Neural cell (in vitro differentiated cells): ENCODE results near the gene PRKAR1B. TPM values are rescaled to one million over a fixed set of nuclear protein-coding genes. Genes with fewer than 3 reads are reported as not detected.
"Not testable (repeated sequence)": the region's sequence is repeated elsewhere in the genome, so short reads cannot be mapped to it uniquely, and the experiment has no call there.

Source experiments
- H2AFZ ChIP-seq: fragments of 200-600, 300-800 bp; sonication (generic), shearing (Covaris generic); 2 replicates; pipeline ENCODE4 v1.6.0; 2014; ENCODE audit warnings: low read depth, mild to moderate bottlenecking, antibody characterized with exemption, low read length, moderate library complexity
- H3F3A ChIP-seq: fragments of 200-600 bp; shearing (Covaris generic); 2 replicates; pipeline ENCODE4 v1.6.1; 2016; ENCODE audit warnings: mild to moderate bottlenecking, moderate library complexity, mixed read lengths, antibody characterized with exemption, low read length; ENCODE audit not compliant: insufficient read depth, poor library complexity, severe bottlenecking
- H3K27ac ChIP-seq: fragments of 200-600, 300-800 bp; sonication (generic), shearing (Covaris generic); 2 replicates; pipeline ENCODE4 v1.5.1; 2014; ENCODE audit warnings: mild to moderate bottlenecking, low read length, moderate library complexity
- H3K27me3 ChIP-seq: fragments of 300-800, 200-600 bp; sonication (generic), shearing (Covaris generic); 2 replicates; pipeline ENCODE4 v1.6.0; 2014; ENCODE audit warnings: mild to moderate bottlenecking, low read depth, low read length, moderate library complexity; ENCODE audit not compliant: insufficient read depth
- H3K36me3 ChIP-seq: fragments of 300-800, 200-600 bp; sonication (generic), shearing (Covaris generic); 2 replicates; pipeline ENCODE4 v1.5.1; 2014; ENCODE audit warnings: mild to moderate bottlenecking, antibody characterized with exemption, low read length, moderate library complexity; ENCODE audit not compliant: insufficient read depth
- H3K4me2 ChIP-seq: fragments of 300-800, 200-600 bp; sonication (generic), shearing (Covaris generic); 2 replicates; pipeline ENCODE4 v1.6.0; 2014; ENCODE audit warnings: mild to moderate bottlenecking, low read length
- H3K4me3 ChIP-seq: fragments of 300-800, 200-600 bp; sonication (generic), shearing (Covaris generic); 2 replicates; pipeline ENCODE4 v1.5.1; 2014; ENCODE audit warnings: mild to moderate bottlenecking, low read length, moderate library complexity
- H3K79me2 ChIP-seq: fragments of 200-600 bp; shearing (Covaris generic); replicated peaks from 2 replicates; pipeline ENCODE4 v1.6.0; 2014; ENCODE audit warnings: mild to moderate bottlenecking, low read length, moderate library complexity; ENCODE audit not compliant: insufficient read depth
- H3K9ac ChIP-seq: fragments of 300-800, 200-600 bp; sonication (generic), shearing (Covaris generic); 2 replicates; pipeline ENCODE4 v1.6.1; 2016; ENCODE audit warnings: mild to moderate bottlenecking, low read length, mixed read lengths
- H3K9me2 ChIP-seq: fragments of 200-600 bp; shearing (Covaris generic); 2 replicates; pipeline ENCODE4 v1.6.1; 2016; ENCODE audit warnings: mild to moderate bottlenecking, low read length, mixed read lengths; ENCODE audit not compliant: insufficient read depth
- H3K9me3 ChIP-seq: fragments of 200-600, 300-800 bp; sonication (generic), shearing (Covaris generic); 2 replicates; pipeline ENCODE4 v1.6.1; 2016; ENCODE audit warnings: mild to moderate bottlenecking, mixed run types, low read length, moderate library complexity, mixed read lengths
- H4K20me1 ChIP-seq: fragments of 200-600 bp; shearing (Covaris generic); 2 replicates; pipeline ENCODE4 v1.6.1; 2016; ENCODE audit warnings: mild to moderate bottlenecking, mixed run types; ENCODE audit not compliant: insufficient read depth
- CTCF ChIP-seq: fragments of 450-650 bp; IDR thresholded peaks from 2 replicates; pipeline ENCODE4 v1.5.1; 2014; ENCODE audit warnings: antibody characterized with exemption, mild to moderate bottlenecking, moderate library complexity; ENCODE audit not compliant: poor library complexity, severe bottlenecking
- EP300 ChIP-seq: fragments of 450-650 bp; conservative IDR thresholded peaks from 2 replicates; pipeline ENCODE4 v1.6.1; 2014; ENCODE audit warnings: antibody characterized with exemption, mild to moderate bottlenecking, moderate library complexity; ENCODE audit not compliant: poor library complexity, severe bottlenecking
- EZH2 ChIP-seq: fragments of 200-600, 300-800 bp; shearing (Covaris generic), sonication (generic); IDR thresholded peaks from 2 replicates; pipeline ENCODE4 v1.6.1; 2014; ENCODE audit warnings: antibody characterized with exemption, low read length, borderline replicate concordance, mild to moderate bottlenecking; ENCODE audit not compliant: insufficient read depth, poor library complexity, severe bottlenecking
- MXI1 ChIP-seq: fragments of 450-650 bp; conservative IDR thresholded peaks from 2 replicates; pipeline ENCODE4 v1.6.1; 2014; ENCODE audit warnings: antibody characterized with exemption, mild to moderate bottlenecking; ENCODE audit not compliant: poor library complexity, severe bottlenecking
- POLR2AphosphoS5 ChIP-seq: IDR thresholded peaks from 2 replicates; pipeline ENCODE4 v1.6.1; 2012
- RAD21 ChIP-seq: fragments of 450-650 bp; conservative IDR thresholded peaks from 2 replicates; pipeline ENCODE4 v1.6.1; 2014; ENCODE audit warnings: antibody characterized with exemption, mild to moderate bottlenecking, moderate library complexity
- SMC3 ChIP-seq: fragments of 450-650 bp; conservative IDR thresholded peaks from 2 replicates; pipeline ENCODE4 v1.6.1; 2014; ENCODE audit warnings: antibody characterized with exemption, mild to moderate bottlenecking, moderate library complexity; ENCODE audit not compliant: poor library complexity
- TAF1 ChIP-seq: IDR thresholded peaks from 2 replicates; pipeline ENCODE4 v1.6.1; 2012; ENCODE audit warnings: low read depth
- polyA plus RNA-seq: library from polyadenylated mRNA; depleted of rRNA; stranded (reverse); fragments of >200 nt; gene quantifications from 2 replicates; pipeline ENCODE4 v1.2.3, GENCODE V29; 2014
- TF ChIP-seq, protein P1 (sequence below): IDR thresholded peaks from 2 replicates; pipeline ENCODE4 v1.6.1; 2012; ENCODE audit warnings: borderline replicate concordance

Gene PRKAR1B
- polyA plus RNA-seq, 1 donor from 2014 or later = 38.6 TPM

GRCh38 chr7:613442-614140 is 113.5 kb downstream of the PRKAR1B start:
- H3K4me3 ChIP-seq = no peak overlapping the region
- no peaks in the 10 kb centered on the region for H3K9me3 ChIP-seq
- TF ChIP-seq POLR2AphosphoS5 (no peak), MXI1 (no peak), CTCF (no peak), EZH2 (no peak), SMC3 (no peak)
- no peaks in the 10 kb centered on the region for H4K20me1 ChIP-seq
- H3F3A ChIP-seq = no peaks in the 10 kb centered on the region
- H3K79me2 ChIP-seq = no peaks in the 10 kb centered on the region
- H3K36me3 ChIP-seq = no peaks in the 10 kb centered on the region
- H2AFZ ChIP-seq = no peak overlapping the region
- no peaks in the 10 kb centered on the region for H3K27me3 ChIP-seq
- H3K9me2 ChIP-seq = no peaks in the 10 kb centered on the region
- H3K9ac ChIP-seq = no peak overlapping the region
- H3K4me2 ChIP-seq = no peak overlapping the region
- H3K27ac ChIP-seq = no peak overlapping the region

DNA sequence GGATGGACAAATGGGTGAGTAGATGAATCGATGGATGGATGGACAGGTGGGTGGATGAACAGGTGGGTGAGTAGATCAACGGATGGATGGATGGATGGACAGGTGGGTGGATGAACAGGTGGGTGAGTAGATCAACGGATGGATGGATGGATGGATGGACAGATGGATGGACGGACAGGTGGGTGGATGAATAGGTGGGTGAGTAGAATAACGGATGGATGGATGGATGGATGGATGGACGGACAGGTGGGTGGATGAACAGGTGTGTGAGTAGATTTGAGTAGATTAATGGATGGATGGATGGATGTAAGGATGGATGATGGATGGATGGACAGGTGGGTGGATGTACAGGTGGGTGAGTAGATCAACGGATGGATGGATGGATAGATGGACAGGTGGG is 115.2 kb downstream of the PRKAR1B start:
- H3F3A ChIP-seq, H3K27ac ChIP-seq, H4K20me1 ChIP-seq, H3K79me2 ChIP-seq, H3K4me2 ChIP-seq, H2AFZ ChIP-seq, H3K9ac ChIP-seq, H3K9me2 ChIP-seq, H3K27me3 ChIP-seq, H3K4me3 ChIP-seq, H3K36me3 ChIP-seq, H3K9me3 ChIP-seq: not testable (repeated sequence)

DNA sequence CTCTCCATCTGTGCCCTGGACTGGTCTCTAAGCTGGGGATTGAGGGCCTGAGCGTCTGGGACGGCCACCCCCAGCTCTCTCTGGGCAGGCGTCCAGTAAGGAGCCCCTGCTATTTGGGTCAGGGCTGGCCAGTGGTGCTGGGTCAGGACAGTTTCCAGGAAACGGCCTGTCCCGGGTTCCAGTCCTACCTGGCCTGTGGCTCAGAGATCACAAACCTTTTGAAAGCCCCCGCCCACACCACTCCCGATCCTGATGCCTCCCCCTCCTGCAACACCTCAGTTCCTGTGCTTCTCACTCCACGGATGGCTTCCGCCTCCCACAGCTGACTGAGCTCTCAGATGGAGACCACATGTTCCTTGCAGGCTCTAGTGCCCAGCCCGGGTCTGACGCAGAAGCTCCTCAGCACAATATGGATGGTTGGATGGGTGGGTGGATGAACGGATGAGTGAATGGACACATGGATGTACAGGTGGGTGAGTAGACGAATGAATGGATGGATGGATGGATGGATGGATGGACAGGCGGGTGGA is 115.7 kb downstream of the PRKAR1B start:
- no peak overlapping the region for H2AFZ ChIP-seq

More for the DNA sequence above, 115.7 kb downstream of the PRKAR1B start:
- Histone ChIP-seq H3K36me3 (no peaks in the 10 kb centered on the region), H3K4me2 (no peak overlapping the region), H4K20me1 (no peaks in the 10 kb centered on the region), H3K79me2 (no peaks in the 10 kb centered on the region), H3F3A (no peaks in the 10 kb centered on the region), H3K9me2 (no peaks in the 10 kb centered on the region), H3K9me3 (no peaks in the 10 kb centered on the region), H3K27ac (no peak overlapping the region), H3K9ac (no peak overlapping the region), H3K4me3 (no peak overlapping the region), H3K27me3 (no peaks in the 10 kb centered on the region)
- TF ChIP-seq SMC3 (no peak), POLR2AphosphoS5 (no peak), CTCF (no peak), TAF1 (no peak), MXI1 (no peak), EZH2 (no peak), RAD21 (no peak), EP300 (no peak)
- TF ChIP-seq, protein P1, sequence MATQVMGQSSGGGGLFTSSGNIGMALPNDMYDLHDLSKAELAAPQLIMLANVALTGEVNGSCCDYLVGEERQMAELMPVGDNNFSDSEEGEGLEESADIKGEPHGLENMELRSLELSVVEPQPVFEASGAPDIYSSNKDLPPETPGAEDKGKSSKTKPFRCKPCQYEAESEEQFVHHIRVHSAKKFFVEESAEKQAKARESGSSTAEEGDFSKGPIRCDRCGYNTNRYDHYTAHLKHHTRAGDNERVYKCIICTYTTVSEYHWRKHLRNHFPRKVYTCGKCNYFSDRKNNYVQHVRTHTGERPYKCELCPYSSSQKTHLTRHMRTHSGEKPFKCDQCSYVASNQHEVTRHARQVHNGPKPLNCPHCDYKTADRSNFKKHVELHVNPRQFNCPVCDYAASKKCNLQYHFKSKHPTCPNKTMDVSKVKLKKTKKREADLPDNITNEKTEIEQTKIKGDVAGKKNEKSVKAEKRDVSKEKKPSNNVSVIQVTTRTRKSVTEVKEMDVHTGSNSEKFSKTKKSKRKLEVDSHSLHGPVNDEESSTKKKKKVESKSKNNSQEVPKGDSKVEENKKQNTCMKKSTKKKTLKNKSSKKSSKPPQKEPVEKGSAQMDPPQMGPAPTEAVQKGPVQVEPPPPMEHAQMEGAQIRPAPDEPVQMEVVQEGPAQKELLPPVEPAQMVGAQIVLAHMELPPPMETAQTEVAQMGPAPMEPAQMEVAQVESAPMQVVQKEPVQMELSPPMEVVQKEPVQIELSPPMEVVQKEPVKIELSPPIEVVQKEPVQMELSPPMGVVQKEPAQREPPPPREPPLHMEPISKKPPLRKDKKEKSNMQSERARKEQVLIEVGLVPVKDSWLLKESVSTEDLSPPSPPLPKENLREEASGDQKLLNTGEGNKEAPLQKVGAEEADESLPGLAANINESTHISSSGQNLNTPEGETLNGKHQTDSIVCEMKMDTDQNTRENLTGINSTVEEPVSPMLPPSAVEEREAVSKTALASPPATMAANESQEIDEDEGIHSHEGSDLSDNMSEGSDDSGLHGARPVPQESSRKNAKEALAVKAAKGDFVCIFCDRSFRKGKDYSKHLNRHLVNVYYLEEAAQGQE = no peak
